Measurements from ENCODE around the gene ARHGAP26. TPM values are rescaled to one million over a fixed set of nuclear protein-coding genes. Genes with fewer than 3 reads are reported as not detected.
A peak's percentile ranks its signal among the peaks of the same experiment; 100 is the strongest.
"Not testable (repeated sequence)": the region's sequence is repeated elsewhere in the genome, so short reads cannot be mapped to it uniquely, and the experiment has no call there.

Gene ARHGAP26
- total and polyA plus RNA-seq, 2 of the 4 experiments (the other 2 are of a cell fraction), result 0.54 to 0.56 TPM

GRCh38 chr5:143092711-143093451 is 322.7 kb downstream of the ARHGAP26 start:
- H2BK5ac ChIP-seq (ENCODE audit: low read depth, low read length, poor library complexity, severe bottlenecking); H3K4me2 ChIP-seq (ENCODE audit: low read depth, low read length); H4K8ac ChIP-seq (ENCODE audit: low read depth in 2 of 2, low read length in 2 of 2); H4K5ac ChIP-seq (ENCODE audit: low read depth, low read length); H4K20me1 ChIP-seq (ENCODE audit: insufficient read depth, low read length); H3K9ac ChIP-seq (ENCODE audit: low read depth, low read length); DNase-seq; H3K9me3 ChIP-seq (ENCODE audit: control insufficient read depth, insufficient read depth, low read length); H4K91ac ChIP-seq (ENCODE audit: insufficient read depth, low read depth, low read length); ATAC-seq (ENCODE audit: low read depth); dilution Hi-C loops (cut with HindIII; ENCODE audit: low sequenced_read_pairs, unreplicated experiment); H3K79me1 ChIP-seq (ENCODE audit: low read depth in 1 of 2, low read length in 2 of 2); H3K14ac ChIP-seq (replicated peaks; ENCODE audit: low read depth, low read length); H2AK9ac ChIP-seq (replicated peaks; ENCODE audit: low read depth, low read length, poor library complexity); H3K36me3 ChIP-seq (ENCODE audit: control insufficient read depth, insufficient read depth, low read length); POLR2A ChIA-PET (ENCODE audit: unreplicated experiment); H3K27ac ChIP-seq (ENCODE audit: insufficient read depth, low read length); in situ Hi-C loops (cut with MboI; ENCODE audit: low sequenced_read_pairs); BruUV-seq (replicated peaks); H2BK20ac ChIP-seq (ENCODE audit: low read depth, low read length); H3K27me3 ChIP-seq (ENCODE audit: control insufficient read depth, insufficient read depth, low read length); H3K23ac ChIP-seq (ENCODE audit: low read depth, low read length); H3K18ac ChIP-seq (ENCODE audit: low read depth, low read length); H3K4me1 ChIP-seq (ENCODE audit: control insufficient read depth, insufficient read depth, low read length); H3K4me3 ChIP-seq (ENCODE audit: insufficient read depth, low read depth, low read length); H3K56ac ChIP-seq (ENCODE audit: extremely low read depth, insufficient read depth, low read length); H2BK15ac ChIP-seq (ENCODE audit: low read depth, low read length); H2AK5ac ChIP-seq (ENCODE audit: low read depth, low read length); H2BK120ac ChIP-seq (ENCODE audit: low read depth, low read length); intact Hi-C loops (cut with micrococcal nuclease); H3K9me1 ChIP-seq (ENCODE audit: insufficient read depth, low read length); H2AFZ ChIP-seq (replicated peaks; ENCODE audit: low read length, poor library complexity): not testable (repeated sequence)
- peak overlapping the region; percentile 30; the same call in 1 of the 2 replicates for H3K4ac ChIP-seq (ENCODE audit: low read depth, low read length)
- no CpG with 5 or more reads among the region's 8 CpGs for WGBS, 2 experiments (ENCODE audit: extremely low coverage in 2 of 2, insufficient read length in 1 of 2)
- CTCF ChIA-PET, result interaction anchor here (0.6 kb wide), 2 partner anchors 34 to 119 kb away, joined by 3 to 6 read pairs; no protein-coding TSS in a partner anchor
